ENCODE data around the gene PGBD5. TPM values are rescaled to one million over a fixed set of nuclear protein-coding genes. Genes with fewer than 3 reads are reported as not detected.

Gene PGBD5
- total and polyA plus RNA-seq, 9 of the 15 experiments (the other 6 are each of a cell fraction or from before 2014, with no cell fraction given) = under 0.01 to 0.40 (median 0.10) TPM; not detected in 3

DNA sequence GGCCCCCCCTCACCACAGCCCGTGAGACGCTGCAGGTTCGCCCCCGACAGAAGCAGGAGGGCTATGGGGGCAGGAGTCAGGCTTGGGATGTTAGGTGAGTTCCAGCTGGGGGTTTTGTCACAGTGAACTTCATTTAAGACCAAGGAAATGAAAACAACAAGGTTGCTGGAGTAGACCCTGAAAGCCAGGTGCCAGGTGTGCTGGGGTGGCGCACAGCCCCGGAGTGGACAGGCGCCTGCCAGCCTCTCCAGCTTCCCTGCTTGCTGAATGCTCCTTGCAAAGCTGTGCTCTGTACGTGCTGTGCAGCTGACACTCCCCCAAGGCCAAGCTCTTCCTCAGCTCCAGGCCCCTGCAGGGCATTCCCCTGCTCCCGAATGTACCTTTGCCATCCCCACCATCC, 102.4 kb downstream of the PGBD5 start (continued):
- TF ChIP-seq, protein P1, sequence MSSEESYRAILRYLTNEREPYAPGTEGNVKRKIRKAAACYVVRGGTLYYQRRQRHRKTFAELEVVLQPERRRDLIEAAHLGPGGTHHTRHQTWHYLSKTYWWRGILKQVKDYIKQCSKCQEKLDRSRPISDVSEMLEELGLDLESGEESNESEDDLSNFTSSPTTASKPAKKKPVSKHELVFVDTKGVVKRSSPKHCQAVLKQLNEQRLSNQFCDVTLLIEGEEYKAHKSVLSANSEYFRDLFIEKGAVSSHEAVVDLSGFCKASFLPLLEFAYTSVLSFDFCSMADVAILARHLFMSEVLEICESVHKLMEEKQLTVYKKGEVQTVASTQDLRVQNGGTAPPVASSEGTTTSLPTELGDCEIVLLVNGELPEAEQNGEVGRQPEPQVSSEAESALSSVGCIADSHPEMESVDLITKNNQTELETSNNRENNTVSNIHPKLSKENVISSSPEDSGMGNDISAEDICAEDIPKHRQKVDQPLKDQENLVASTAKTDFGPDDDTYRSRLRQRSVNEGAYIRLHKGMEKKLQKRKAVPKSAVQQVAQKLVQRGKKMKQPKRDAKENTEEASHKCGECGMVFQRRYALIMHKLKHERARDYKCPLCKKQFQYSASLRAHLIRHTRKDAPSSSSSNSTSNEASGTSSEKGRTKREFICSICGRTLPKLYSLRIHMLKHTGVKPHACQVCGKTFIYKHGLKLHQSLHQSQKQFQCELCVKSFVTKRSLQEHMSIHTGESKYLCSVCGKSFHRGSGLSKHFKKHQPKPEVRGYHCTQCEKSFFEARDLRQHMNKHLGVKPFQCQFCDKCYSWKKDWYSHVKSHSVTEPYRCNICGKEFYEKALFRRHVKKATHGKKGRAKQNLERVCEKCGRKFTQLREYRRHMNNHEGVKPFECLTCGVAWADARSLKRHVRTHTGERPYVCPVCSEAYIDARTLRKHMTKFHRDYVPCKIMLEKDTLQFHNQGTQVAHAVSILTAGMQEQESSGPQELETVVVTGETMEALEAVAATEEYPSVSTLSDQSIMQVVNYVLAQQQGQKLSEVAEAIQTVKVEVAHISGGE (CRISPR knock-in tag; IDR thresholded peaks at IDR 0.05) = no peak
- TF ChIP-seq XRCC3 (IDR thresholded peaks at IDR 0.05) (no peak), MAFK (IDR thresholded peaks at IDR 0.05; ENCODE audit: low read length) (no peak)

DNA sequence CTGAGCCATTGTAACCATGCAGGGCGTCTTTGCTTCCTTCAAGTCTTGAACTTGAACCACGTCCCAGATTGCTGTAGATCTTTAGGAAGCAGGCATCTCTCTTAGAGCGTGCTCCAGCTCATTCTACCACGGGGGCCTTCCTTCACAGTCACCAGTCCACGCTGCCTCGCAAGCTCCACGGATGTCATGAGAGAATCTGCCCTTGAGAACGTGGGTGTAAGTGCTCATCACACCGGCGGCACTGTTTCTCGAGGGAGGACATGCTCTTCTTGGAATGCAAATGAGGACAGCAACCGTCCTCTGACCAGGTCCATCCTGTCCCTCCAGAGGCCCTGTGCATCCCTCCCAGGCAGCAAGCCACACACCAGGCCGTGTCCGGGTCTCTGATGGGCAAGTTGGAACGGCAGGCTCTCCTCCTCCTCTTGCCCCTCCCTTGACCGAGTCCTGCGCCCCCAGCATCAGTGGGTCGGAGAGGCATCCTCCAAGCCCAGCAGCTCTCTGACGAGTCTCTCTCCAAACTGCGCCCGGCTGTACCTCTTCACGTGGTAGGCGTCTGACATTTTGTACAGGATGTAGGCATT, 103.1 kb downstream of the PGBD5 start:
- Histone ChIP-seq H3K27ac (ENCODE audit: extremely low read depth, low read depth, low read length) (no peak overlapping the region), H2AFZ (ENCODE audit: low read depth, low read length) (no peak overlapping the region), H3K4me2 (ENCODE audit: insufficient read depth, low read length) (no peak overlapping the region), H3K9me3 (replicated peaks; ENCODE audit: control insufficient read depth, insufficient read depth, low read depth, low read length) (no peaks in the 10 kb centered on the region), H3K4me3 (no peak overlapping the region), H3K9ac (ENCODE audit: insufficient read depth in 1 of 2, low read depth in 2 of 2, low read length in 2 of 2) (no peak overlapping the region), H3K79me2 (ENCODE audit: control insufficient read depth, insufficient read depth, low read length) (no peaks in the 10 kb centered on the region), H3K9me1 (ENCODE audit: control insufficient read depth, insufficient read depth, low read length) (peaks cover 2% of the 10 kb centered on the region), H3K27me3 (ENCODE audit: control insufficient read depth in 2 of 2, insufficient read depth in 2 of 2, low read length in 2 of 2) (peaks cover 65 to 97% of the 10 kb centered on the region in 2 experiments), H3K36me3 (ENCODE audit: control insufficient read depth, insufficient read depth, low read length) (no peaks in the 10 kb centered on the region), H4K20me1 (replicated peaks; ENCODE audit: control insufficient read depth, insufficient read depth, low read length) (peaks cover 4% of the 10 kb centered on the region; the same call in 1 of the 2 replicates), H3K4me1 (replicated peaks in 1 of 2; ENCODE audit: control insufficient read depth in 2 of 2, insufficient read depth in 2 of 2, low read length in 2 of 2) (peaks cover 5 to 7% of the 10 kb centered on the region in 2 experiments; a peak in 4 of 5 replicates)
- intact Hi-C loops (cut with micrococcal nuclease) = no loop called here
- in situ Hi-C loops (cut with MboI) = loop anchor here (25.0 kb wide), 1 partner anchor 611 kb away; no protein-coding TSS in a partner anchor
- TF ChIP-seq, protein P2, sequence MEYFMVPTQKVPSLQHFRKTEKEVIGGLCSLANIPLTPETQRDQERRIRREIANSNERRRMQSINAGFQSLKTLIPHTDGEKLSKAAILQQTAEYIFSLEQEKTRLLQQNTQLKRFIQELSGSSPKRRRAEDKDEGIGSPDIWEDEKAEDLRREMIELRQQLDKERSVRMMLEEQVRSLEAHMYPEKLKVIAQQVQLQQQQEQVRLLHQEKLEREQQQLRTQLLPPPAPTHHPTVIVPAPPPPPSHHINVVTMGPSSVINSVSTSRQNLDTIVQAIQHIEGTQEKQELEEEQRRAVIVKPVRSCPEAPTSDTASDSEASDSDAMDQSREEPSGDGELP (CRISPR knock-in tag; IDR thresholded peaks at IDR 0.05; ENCODE audit: borderline replicate concordance) = no peak
- TF ChIP-seq ZNF354B (CRISPR knock-in tag; IDR thresholded peaks at IDR 0.05) = no peak
- FAIRE-seq = no peak
- no peak for ATAC-seq
- CTCF ChIA-PET (ENCODE audit: low intra/inter-chr PET ratio) = no interaction called here
- WGBS (ENCODE audit: insufficient coverage, low coverage, missing lambda C conversion rate) = 1% methylated on average over 23 of the region's 23 CpGs
- no TSS peak for BruUV-seq (replicated peaks)
- POLR2A ChIA-PET = interaction anchor here (0.5 to 1.5 kb wide), 2 partner anchors 9 to 654 kb away, joined by 4 to 7 read pairs; no protein-coding TSS in a partner anchor
- no peak for DNase-seq (ENCODE audit: extremely low read depth in 1 of 4, low spot score in 3 of 4)

All from K562 (cell line).